ENCODE measurements around the gene C1orf53. TPM values are rescaled to one million over a fixed set of nuclear protein-coding genes. Genes with fewer than 3 reads are reported as not detected.

C1orf53 gene
- total RNA-seq, 3 donors from 2014 or later: 1.1 to 6.8 (median 4.1) TPM

DNA sequence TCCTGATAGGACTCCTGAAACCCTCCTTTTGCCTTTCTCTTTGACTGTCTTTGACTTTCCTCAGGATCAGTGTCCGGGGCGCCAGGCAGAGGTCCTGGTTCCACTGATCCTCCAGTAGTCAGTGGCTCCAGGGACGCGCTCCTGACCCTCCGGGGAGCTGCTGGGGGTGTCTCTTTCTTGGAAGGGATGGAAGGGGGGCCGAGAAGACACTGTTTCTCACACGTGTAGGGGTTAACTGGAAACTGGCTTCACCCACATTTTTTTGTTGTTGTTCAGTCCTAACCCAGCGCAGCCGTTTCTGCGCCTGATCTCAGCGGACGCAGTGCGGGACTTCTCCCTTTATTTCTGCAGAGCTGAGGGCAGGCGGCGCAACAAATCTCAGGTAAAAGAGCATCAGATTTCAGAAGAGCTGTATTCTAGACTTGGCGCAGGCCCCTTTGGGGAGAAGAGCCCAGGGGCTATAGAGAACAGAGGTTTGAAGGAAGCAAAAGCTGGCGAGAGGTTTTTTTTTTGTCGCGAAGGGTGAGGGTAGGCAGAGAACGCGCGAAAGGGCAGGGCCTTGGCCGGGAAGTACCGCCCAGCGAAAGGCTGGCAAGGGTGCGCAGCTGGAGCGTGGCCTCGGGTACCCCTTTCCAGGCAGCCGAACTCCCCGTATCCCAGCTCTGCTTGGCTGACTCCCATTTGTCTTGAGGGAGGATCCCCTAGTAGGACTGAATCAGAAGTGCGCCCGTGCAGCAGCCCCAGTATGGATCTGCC, 10.5 kb downstream of the C1orf53 start:
- H3K4me1 ChIP-seq (ENCODE audit: low read depth): peaks cover 40% of the 10 kb centered on the region
- no peaks in the 10 kb centered on the region for H3K36me3 ChIP-seq (ENCODE audit: low read depth)
- intact Hi-C loops (cut with DNase I, micrococcal nuclease): no loop called here
- no peak for TF ChIP-seq CTCF (IDR thresholded peaks at IDR 0.05)
- no peak for ATAC-seq
- DNase-seq: no peak
- no peaks in the 10 kb centered on the region for H3K9me3 ChIP-seq
- H3K4me3 ChIP-seq: no peak overlapping the region

DNA sequence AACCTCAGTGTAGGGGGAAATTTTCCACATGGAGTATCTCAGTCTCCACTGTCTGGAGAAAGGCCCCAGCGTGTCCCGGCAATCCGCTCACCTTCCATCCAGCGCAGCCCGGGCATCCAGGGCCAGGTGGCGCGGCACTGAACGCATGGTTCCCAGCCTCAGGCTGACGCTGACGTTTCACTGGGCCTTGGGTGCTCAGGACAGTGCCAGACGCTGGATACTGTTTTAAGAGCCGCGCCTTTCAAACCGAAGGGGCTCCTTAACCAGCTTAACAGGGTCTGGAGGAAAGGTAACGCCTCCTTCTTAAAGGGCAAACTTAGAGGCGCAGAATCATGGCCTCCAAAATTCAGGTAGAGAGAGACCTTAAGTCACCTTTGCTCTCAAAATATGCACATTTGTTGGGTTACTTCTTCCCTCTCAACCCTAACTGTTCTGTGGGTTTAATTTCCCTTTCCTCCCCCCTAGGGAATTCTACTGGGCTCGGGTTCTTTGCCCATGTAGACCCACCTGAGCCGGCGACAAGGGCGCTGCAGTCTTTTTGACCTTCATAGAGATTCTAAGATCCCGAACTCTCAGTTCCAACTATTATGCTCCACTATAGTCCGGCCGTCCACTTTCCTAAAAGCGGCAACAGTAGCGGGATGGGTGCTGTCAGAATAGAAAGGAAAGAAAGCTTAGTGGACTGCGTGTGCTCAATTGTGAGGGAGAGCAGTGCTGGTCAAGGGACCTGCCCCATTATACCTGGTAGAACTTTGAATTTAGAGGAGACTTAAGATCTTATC, 11.3 kb downstream of the C1orf53 start:
- intact Hi-C loops (cut with DNase I, micrococcal nuclease): no loop called here
- no peak for DNase-seq
- TF ChIP-seq CTCF (IDR thresholded peaks at IDR 0.05): no peak
- Histone ChIP-seq H3K4me1 (ENCODE audit: low read depth) (peaks cover 46% of the 10 kb centered on the region), H3K9me3 (no peaks in the 10 kb centered on the region), H3K4me3 (no peak overlapping the region), H3K36me3 (ENCODE audit: low read depth) (no peaks in the 10 kb centered on the region)
- no peak for ATAC-seq

- Histone ChIP-seq H3K9me3 (no peaks in the 10 kb centered on the region), H3K4me1 (ENCODE audit: low read depth) (peaks cover 47% of the 10 kb centered on the region), H3K4me3 (no peak overlapping the region), H3K36me3 (ENCODE audit: low read depth) (no peaks in the 10 kb centered on the region)
- intact Hi-C loops (cut with DNase I, micrococcal nuclease): no loop called here
- TF ChIP-seq CTCF (IDR thresholded peaks at IDR 0.05): no peak
- DNase-seq: no peak
- ATAC-seq: no peak
These were observed 12.1 kb downstream of the C1orf53 start for GRCh38 chr1:197914510-197914909.

DNA sequence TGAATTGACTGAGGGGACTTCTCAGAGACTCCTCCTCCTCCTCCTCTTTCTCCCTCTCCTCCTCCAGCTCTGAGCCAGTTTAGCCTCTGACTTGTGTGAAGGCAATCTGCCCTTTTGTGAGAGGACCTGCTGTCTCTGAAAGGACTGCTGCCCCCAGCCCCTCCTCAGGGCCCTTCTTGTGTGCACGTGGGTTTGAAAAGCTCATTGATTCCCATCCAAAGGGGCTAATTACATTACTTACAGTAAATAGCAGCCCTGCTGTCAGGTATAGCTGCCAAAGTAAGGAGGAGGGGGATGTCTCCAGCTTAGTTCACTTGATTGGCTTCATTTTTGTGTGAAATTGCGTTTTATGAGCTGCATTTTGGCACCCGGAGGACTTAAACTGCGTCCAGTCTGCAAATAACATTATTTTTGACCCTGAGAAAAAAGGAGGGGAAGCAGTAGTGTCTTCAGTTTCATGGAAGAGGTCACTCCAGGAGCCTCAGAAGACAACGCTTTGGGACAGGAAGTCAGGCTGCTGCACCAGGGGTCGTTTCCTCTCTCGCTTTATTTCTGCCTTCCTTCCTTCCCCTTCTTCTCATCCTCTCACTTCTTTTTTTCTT, 12.9 kb downstream of the C1orf53 start:
- H3K4me1 ChIP-seq (ENCODE audit: low read depth): peaks cover 52% of the 10 kb centered on the region
- DNase-seq: no peak
- no peak overlapping the region for H3K4me3 ChIP-seq
- intact Hi-C loops (cut with DNase I, micrococcal nuclease): no loop called here
- no peak for ATAC-seq
- TF ChIP-seq CTCF (IDR thresholded peaks at IDR 0.05): no peak
- no peaks in the 10 kb centered on the region for H3K36me3 ChIP-seq (ENCODE audit: low read depth)
- no peaks in the 10 kb centered on the region for H3K9me3 ChIP-seq

DNA sequence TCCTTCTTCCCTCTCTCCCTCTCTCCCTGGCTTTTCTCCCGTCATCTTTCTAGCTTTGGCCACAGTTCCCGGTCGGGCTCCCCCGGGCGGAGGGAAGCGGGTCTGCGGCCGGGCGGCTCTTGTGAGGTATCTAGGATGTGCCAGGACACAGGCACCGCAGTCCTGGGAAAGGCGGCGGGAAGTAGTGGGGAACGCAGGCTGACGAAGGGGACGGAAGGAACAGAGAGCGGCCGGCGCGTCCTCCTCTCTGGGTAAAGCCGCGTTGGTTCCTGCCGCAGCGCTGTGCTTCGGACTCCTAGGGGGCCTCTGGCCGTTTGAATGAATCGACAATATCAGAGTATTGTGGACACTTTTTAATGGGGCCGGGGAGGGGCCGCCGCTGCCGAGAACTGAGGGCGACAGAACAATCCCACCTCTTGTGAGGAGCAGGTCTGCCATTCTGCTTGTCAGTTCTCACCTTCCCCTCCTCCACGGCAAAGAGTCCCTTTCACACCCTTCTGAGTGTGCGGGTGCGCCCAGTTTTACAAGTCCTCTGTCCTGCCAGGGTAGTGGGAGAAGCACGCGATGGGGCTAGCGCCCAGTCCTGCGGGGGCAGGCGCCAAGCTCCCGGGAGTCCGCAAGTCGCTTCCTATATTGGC, 13.6 kb downstream of the C1orf53 start:
- DNase-seq (peak in 2 of 3 donors; percentile 68 to 74), ATAC-seq (peak; percentile 65)
- TF ChIP-seq CTCF (IDR thresholded peaks at IDR 0.05): no peak
- intact Hi-C loops (cut with DNase I, micrococcal nuclease): no loop called here
- Histone ChIP-seq H3K4me3 (no peak overlapping the region), H3K4me1 (ENCODE audit: low read depth) (peaks cover 52% of the 10 kb centered on the region), H3K9me3 (no peaks in the 10 kb centered on the region), H3K36me3 (ENCODE audit: low read depth) (no peaks in the 10 kb centered on the region)
